GM12878 (cell line): ENCODE data around the gene MRPL55.

Experiments used
- EP300 ChIP-seq, 2 experiments: fragments of 150-350 bp in 1 of 2; IDR thresholded peaks; 2 replicates each; pipeline ENCODE4 v1.6.1; 2011 to 2012; ENCODE audit warnings: low read depth in 2 of 2, low read length in 2 of 2, borderline replicate concordance in 1 of 2, improper control_type of control experiment in 1 of 2, inconsistent platforms in 1 of 2; ENCODE audit not compliant: control insufficient read depth in 1 of 2
- FOXK2 ChIP-seq: fragments of 450-650 bp; IDR thresholded peaks from 2 replicates; pipeline ENCODE4 v1.6.1; 2017; ENCODE audit warnings: mild to moderate bottlenecking, moderate library complexity
- MTA3 ChIP-seq: IDR thresholded peaks from 2 replicates; pipeline ENCODE4 v1.6.1; 2012; ENCODE audit warnings: low read length, inconsistent platforms, borderline replicate concordance
- NBN ChIP-seq: fragments of 450-650 bp; IDR thresholded peaks from 2 replicates; pipeline ENCODE4 v1.6.1; 2016
- POLR2A ChIP-seq: IDR thresholded peaks from 2 replicates; pipeline ENCODE4 v1.6.1; 2011; ENCODE audit warnings: low read depth, mild to moderate bottlenecking, low read length
- TF ChIP-seq, protein P1 (sequence below), 3 experiments: IDR thresholded peaks in 2 of 3; conservative IDR thresholded peaks in 1 of 3; 2 replicates each; pipeline ENCODE4 v1.5.1; 2011; ENCODE audit warnings: low read depth in 3 of 3, low read length in 3 of 3, mild to moderate bottlenecking in 3 of 3, control low read depth in 2 of 3, moderate library complexity in 2 of 3, inconsistent platforms in 1 of 3, mixed read lengths in 1 of 3; ENCODE audit not compliant: control insufficient read depth in 2 of 3, insufficient read depth in 1 of 3; ENCODE audit errors: extremely low read depth in 1 of 3

GRCh38 chr1:228087771-228088251 is 21.3 kb downstream of the MRPL55 start:
- TF ChIP-seq FOXK2 (no peak), NBN (no peak), POLR2A (peak; percentile 16; the same call in 1 of the 2 replicates), MTA3 (no peak), EP300 (IDR thresholded peaks at IDR 0.05; ENCODE audit: borderline replicate concordance in 1 of 2, control insufficient read depth in 1 of 2, low read depth in 2 of 2, low read length in 2 of 2) (no peak)
- TF ChIP-seq, protein P1, sequence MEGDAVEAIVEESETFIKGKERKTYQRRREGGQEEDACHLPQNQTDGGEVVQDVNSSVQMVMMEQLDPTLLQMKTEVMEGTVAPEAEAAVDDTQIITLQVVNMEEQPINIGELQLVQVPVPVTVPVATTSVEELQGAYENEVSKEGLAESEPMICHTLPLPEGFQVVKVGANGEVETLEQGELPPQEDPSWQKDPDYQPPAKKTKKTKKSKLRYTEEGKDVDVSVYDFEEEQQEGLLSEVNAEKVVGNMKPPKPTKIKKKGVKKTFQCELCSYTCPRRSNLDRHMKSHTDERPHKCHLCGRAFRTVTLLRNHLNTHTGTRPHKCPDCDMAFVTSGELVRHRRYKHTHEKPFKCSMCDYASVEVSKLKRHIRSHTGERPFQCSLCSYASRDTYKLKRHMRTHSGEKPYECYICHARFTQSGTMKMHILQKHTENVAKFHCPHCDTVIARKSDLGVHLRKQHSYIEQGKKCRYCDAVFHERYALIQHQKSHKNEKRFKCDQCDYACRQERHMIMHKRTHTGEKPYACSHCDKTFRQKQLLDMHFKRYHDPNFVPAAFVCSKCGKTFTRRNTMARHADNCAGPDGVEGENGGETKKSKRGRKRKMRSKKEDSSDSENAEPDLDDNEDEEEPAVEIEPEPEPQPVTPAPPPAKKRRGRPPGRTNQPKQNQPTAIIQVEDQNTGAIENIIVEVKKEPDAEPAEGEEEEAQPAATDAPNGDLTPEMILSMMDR (IDR thresholded peaks at IDR 0.05 in 2 of 3, conservative IDR thresholded peaks at IDR 0.05 in 1 of 3; ENCODE audit: control insufficient read depth in 2 of 3, extremely low read depth in 1 of 3, insufficient read depth in 1 of 3, low read depth in 3 of 3, low read length in 3 of 3): no peak
